Heart left ventricle (tissue), 16 donors: ENCODE data around the gene NDRG4. TPM values are rescaled to one million over a fixed set of nuclear protein-coding genes. Genes with fewer than 3 reads are reported as not detected.
A peak's percentile ranks its signal among the peaks of the same experiment; 100 is the strongest.

Source experiments
- ATAC-seq, 4 donors: fragments of 200-7000 bp; cut with Tn5 transposase; one replicate each; pipeline ENCODE4 v1.9.1; 2020 to 2022; ENCODE audit warnings: moderate library complexity in 4 of 4, mild to moderate bottlenecking in 3 of 4, moderate number of reproducible peaks in 1 of 4
- DNase-seq, 5 donors: peaks; one replicate each; pipeline ENCODE4 v3.0.0-alpha.2; 2020
- H3K27ac ChIP-seq, 12 donors: fragments of 200-600 bp; sonication (generic) in 4 of 12; one replicate each; pipeline versions ENCODE4 v1.5.0 to v1.8.0; 2016 to 2022; ENCODE audit warnings: mild to moderate bottlenecking in 2 of 12
- H3K27me3 ChIP-seq, 9 donors: fragments of 200-600 bp; sonication (generic) in 2 of 9; one replicate each; pipeline versions ENCODE4 v1.5.1 to v1.8.0; 2016 to 2022; ENCODE audit warnings: mild to moderate bottlenecking in 3 of 9
- H3K36me3 ChIP-seq, 9 donors: fragments of 200-600 bp; sonication (generic) in 2 of 9; one replicate each; pipeline versions ENCODE4 v1.5.0 to v1.8.0; 2018 to 2022; ENCODE audit warnings: mild to moderate bottlenecking in 2 of 9
- H3K4me1 ChIP-seq, 12 donors: fragments of 200-600 bp; sonication (generic) in 4 of 12; one replicate each; pipeline versions ENCODE4 v1.5.0 to v1.8.0; 2016 to 2022; ENCODE audit warnings: mild to moderate bottlenecking in 3 of 12
- H3K4me3 ChIP-seq, 12 donors: fragments of 200-600 bp; sonication (generic) in 4 of 12; one replicate each; pipeline versions ENCODE4 v1.5.0 to v1.8.0; 2017 to 2022; ENCODE audit warnings: mild to moderate bottlenecking in 9 of 12, moderate library complexity in 4 of 12
- H3K9me3 ChIP-seq, 12 donors: fragments of 200-600 bp; sonication (generic) in 4 of 12; one replicate each; pipeline versions ENCODE4 v1.5.0 to v1.8.0; 2016 to 2022; ENCODE audit warnings: mild to moderate bottlenecking in 1 of 12
- POLR2A ChIP-seq, 2 donors: fragments of 450-650 bp; IDR thresholded peaks; one replicate each; pipeline ENCODE4 v1.6.1; 2017; ENCODE audit warnings: antibody characterized with exemption in 2 of 2, mild to moderate bottlenecking in 2 of 2, moderate library complexity in 2 of 2
- WGBS, 4 donors: extraction: QIAGEN DNeasy Blood & Tissue Kit in 2 of 4; methylation state at CpG; one replicate each; pipeline versions ENCODE4 v1.1.5 to v1.1.7; 2013 to 2018; 5-methylcytosine and 5-hydroxymethylcytosine counted together
- intact Hi-C, 10 donors: fragments of 100-400 bp; cut with DNase I; formaldehyde crosslinking; loops; one replicate each; pipeline versions ENCODE4 v1.11.1 to v1.14.2; 2022
- polyA plus RNA-seq, 2 donors: library from polyadenylated mRNA; stranded (reverse); fragments of 200-250 nt; gene quantifications; one replicate each; pipeline ENCODE4 v1.2.3, GENCODE V29; 2013
- total RNA-seq, 9 donors: library from RNA; depleted of rRNA in 2 of 9; stranded (reverse); fragments of >200 nt in 2 of 9; fragmentation: NEBNext Ultra II Directional in 3 of 9; extraction: Animal tissue kit (Norgen Biotek cat#: 25700) in 3 of 9; gene quantifications; one replicate each; pipeline versions ENCODE4 v1.1.0 to v1.2.4, GENCODE V29; 2016 to 2023
- TF ChIP-seq, protein P1 (sequence below), 12 donors: fragments of 200-600 bp; sonication (generic) in 4 of 12; IDR thresholded peaks; one replicate each; pipeline versions ENCODE4 v1.5.0 to v1.8.0; 2018 to 2022; ENCODE audit warnings: antibody characterized with exemption in 12 of 12, mild to moderate bottlenecking in 5 of 12
- donor health status: ischemic (EF 13 %, LVEDD 7.1; RV severe dilation, severe dysfunction).
- donor health status: healthy with polysubstance abuse.
- donor health status: DM: no; HTN: yes; CAD: no.
- donor health status: DM: no; HTN: no; CAD: no.
- donor health status: ischemic (EF 25% LVEDD 6.9; RV normal size, moderate dysfunction).
- donor health status: ischemic (EF 25% LVEDD 5.7; RV mildly dilated, moderate dysfunction).
- donor health status: healthy.
- donor health status: DM: yes; HTN: yes; CAD: no.
- donor health status: ischemic (EF 35%, LVEDD 5.7; RV mildly dilated, moderate dysfunction).
- donor health status: nonischemic (EF 11% LVEDD 7.7; RV severe dilation, severe dysfunction).
- donor health status: DM: yes; HTN: yes; CAD: no.
- donor health status: PGD.
- donor health status: ischemic (EF 29% LVEDD 5.4; RV normal size, mild dysfunction).
- donor health status: nonischemic (EF 23%, LVEDD 6.1; RV moderate dilation, normal function).

The NDRG4 gene
- total and polyA plus RNA-seq, 11 donors, result 294 to 1,429 (median 742) TPM

DNA sequence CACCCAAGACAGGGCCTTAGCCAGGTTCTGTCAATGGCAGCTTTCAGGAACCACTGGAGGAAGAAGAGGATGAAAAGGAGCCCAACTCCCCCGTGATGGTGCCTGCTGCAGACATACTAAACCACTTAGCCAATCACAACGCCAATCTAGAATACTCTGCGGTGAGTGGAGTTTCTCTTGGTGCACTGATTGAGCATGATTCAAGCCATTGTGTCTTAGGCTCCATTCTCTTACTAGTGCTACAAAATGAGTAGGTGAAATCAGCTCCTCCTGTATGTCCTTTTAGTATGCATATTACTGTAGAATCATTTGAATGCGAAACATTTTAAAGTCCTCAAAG lies 16.8 kb downstream of the NDRG4 start:
- DNase-seq (no peak), ATAC-seq (no peak)
- Histone ChIP-seq H3K27ac (peak overlapping the region in 1 of 12 donors; percentile 46), H3K4me3 (peak overlapping the region in 1 of 12 donors; percentile 89), H3K4me1 (peaks cover 0 to 21% (median 15%) of the 10 kb centered on the region in 12 donors), H3K36me3 (peaks cover 4 to 63% (median 51%) of the 10 kb centered on the region in 9 donors), H3K9me3 (no peaks in the 10 kb centered on the region), H3K27me3 (no peaks in the 10 kb centered on the region)
- WGBS, 4 donors, result 87 to 92% (median 90%) methylated on average over 4 of the region's 4 CpGs
- TF ChIP-seq, protein P1, sequence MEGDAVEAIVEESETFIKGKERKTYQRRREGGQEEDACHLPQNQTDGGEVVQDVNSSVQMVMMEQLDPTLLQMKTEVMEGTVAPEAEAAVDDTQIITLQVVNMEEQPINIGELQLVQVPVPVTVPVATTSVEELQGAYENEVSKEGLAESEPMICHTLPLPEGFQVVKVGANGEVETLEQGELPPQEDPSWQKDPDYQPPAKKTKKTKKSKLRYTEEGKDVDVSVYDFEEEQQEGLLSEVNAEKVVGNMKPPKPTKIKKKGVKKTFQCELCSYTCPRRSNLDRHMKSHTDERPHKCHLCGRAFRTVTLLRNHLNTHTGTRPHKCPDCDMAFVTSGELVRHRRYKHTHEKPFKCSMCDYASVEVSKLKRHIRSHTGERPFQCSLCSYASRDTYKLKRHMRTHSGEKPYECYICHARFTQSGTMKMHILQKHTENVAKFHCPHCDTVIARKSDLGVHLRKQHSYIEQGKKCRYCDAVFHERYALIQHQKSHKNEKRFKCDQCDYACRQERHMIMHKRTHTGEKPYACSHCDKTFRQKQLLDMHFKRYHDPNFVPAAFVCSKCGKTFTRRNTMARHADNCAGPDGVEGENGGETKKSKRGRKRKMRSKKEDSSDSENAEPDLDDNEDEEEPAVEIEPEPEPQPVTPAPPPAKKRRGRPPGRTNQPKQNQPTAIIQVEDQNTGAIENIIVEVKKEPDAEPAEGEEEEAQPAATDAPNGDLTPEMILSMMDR (IDR thresholded peaks at IDR 0.05), result no peak
- no peak for TF ChIP-seq POLR2A (IDR thresholded peaks at IDR 0.05)
- intact Hi-C loops, result loop anchor here in 8 of 10 donors (2.0 to 10.0 kb wide), 7 partner anchors 108 to 238 kb away; partner anchors contain the start of gene CNOT1 (in 5 of the 8)

DNA sequence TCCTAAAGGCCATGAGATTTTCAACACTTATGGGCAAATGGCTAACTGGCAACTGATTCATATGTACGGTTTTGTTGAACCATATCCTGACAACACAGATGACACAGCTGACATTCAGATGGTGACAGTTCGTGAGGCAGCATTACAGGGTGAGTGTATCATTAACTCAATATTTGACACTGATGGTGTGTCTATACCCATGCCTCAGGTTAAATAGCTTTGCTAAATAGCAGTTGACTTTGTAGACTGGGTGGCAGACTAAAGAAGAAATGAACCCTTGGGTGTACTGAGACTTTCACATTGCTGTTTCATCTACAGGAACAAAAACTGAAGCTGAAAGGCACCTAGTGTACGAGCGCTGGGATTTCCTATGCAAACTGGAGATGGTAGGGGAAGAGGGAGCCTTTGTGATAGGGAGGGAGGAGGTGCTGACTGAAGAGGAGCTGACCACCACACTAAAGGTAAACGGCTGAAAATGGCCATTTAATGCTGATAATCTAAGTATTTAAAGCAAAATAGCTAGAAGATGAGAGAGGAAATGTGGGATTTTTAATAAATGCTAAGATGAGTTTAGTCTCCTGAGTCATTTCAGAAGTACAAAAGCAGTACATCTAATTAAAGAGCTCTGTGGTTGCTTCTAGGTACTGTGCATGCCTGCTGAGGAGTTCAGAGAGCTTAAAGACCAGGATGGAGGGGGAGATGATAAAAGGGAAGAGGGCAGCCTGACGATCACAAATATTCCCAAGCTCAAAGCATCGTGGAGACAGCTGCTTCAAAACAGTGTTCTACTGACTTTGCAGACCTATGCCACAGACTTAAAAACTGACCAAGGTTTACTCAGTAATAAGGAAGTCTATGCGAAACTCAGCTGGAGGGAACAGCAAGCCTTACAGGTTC lies 18.4 kb downstream of the NDRG4 start:
- Histone ChIP-seq H3K27me3 (no peaks in the 10 kb centered on the region), H3K4me3 (no peak overlapping the region), H3K36me3 (peaks cover 4 to 74% (median 67%) of the 10 kb centered on the region in 9 donors), H3K4me1 (peaks cover 0 to 21% (median 15%) of the 10 kb centered on the region in 12 donors), H3K9me3 (no peaks in the 10 kb centered on the region), H3K27ac (no peak overlapping the region)
- TF ChIP-seq POLR2A (IDR thresholded peaks at IDR 0.05), result no peak
- TF ChIP-seq, protein P1 (IDR thresholded peaks at IDR 0.05), result no peak
- 67 to 73% (median 71%) methylated on average over 8 of the region's 8 CpGs for WGBS, 4 donors
- intact Hi-C loops, result loop anchor here in 7 of 10 donors (5.0 to 10.0 kb wide), 6 partner anchors 106 to 236 kb away; partner anchors contain the start of gene CNOT1 (in 4 of the 7)
- DNase-seq (no peak), ATAC-seq (no peak)

DNA sequence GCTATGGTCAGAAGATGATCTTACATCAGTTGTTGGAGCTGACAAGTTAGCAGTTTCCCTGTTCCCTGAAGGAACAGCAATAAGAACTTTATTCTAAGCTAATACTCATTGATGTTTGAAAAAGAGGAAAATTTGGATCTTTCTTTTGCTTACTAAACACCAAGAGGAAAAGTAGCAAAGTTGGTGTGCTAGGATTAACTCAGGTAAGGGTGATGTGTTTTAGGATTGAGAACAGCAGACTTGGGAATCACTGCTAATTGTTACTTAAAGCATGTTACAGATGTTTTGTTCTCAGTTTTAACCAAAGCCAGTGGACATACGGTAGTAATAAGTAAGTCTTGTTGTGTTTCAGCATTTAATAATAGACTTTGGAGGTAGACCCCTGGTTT lies 19.0 kb downstream of the NDRG4 start:
- WGBS, 4 donors, result 77 to 96% (median 84%) methylated on average over 1 of the region's 1 CpG
- Histone ChIP-seq H3K27me3 (no peaks in the 10 kb centered on the region), H3K9me3 (no peaks in the 10 kb centered on the region), H3K27ac (no peak overlapping the region), H3K4me3 (no peak overlapping the region), H3K36me3 (peaks cover 4 to 77% (median 74%) of the 10 kb centered on the region in 9 donors), H3K4me1 (peaks cover 0 to 21% (median 15%) of the 10 kb centered on the region in 12 donors)
- DNase-seq (no peak), ATAC-seq (no peak)
- TF ChIP-seq, protein P1 (IDR thresholded peaks at IDR 0.05), result no peak
- no peak for TF ChIP-seq POLR2A (IDR thresholded peaks at IDR 0.05)
- intact Hi-C loops, result loop anchor here in 7 of 10 donors (5.0 to 10.0 kb wide), 6 partner anchors 106 to 236 kb away; partner anchors contain the start of gene CNOT1 (in 4 of the 7)

DNA sequence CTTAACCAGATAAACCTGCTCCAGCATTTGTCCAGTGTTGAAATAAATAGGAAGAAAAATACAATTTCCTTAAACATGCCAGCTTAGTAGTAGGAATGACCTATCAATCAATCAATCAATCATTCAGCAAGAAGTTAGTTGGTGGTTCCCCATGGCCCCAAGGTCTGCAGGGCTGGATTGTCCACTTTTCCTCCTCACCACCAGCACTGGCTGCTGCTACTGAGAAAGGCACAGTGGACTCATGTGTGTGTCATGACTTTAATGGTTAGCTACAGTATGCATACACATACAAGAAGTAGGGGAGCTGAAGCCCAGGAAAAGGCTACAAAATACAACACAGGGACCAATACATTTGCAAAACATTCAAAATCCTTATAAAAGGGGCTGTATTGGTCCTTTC lies 19.8 kb downstream of the NDRG4 start:
- intact Hi-C loops, result loop anchor here in 8 of 10 donors (5.0 to 10.0 kb wide), 8 partner anchors 53 to 235 kb away; partner anchors contain the start of gene CNOT1 (in 4 of the 8)
- TF ChIP-seq POLR2A (IDR thresholded peaks at IDR 0.05), result no peak
- TF ChIP-seq, protein P1 (IDR thresholded peaks at IDR 0.05), result no peak
- Histone ChIP-seq H3K9me3 (no peaks in the 10 kb centered on the region), H3K27me3 (no peaks in the 10 kb centered on the region), H3K4me3 (no peak overlapping the region), H3K36me3 (peaks cover 4 to 84% (median 81%) of the 10 kb centered on the region in 9 donors), H3K4me1 (peaks cover 0 to 17% (median 9%) of the 10 kb centered on the region in 12 donors), H3K27ac (no peak overlapping the region)
- no peak for ATAC-seq
- DNase-seq, result no peak
